Renal pelvis (tissue), 3 donors: ENCODE data around the gene OR13C4. TPM values are rescaled to one million over a fixed set of nuclear protein-coding genes. Genes with fewer than 3 reads are reported as not detected.

Source experiments
- polyA plus RNA-seq, 3 donors: library from polyadenylated mRNA; unstranded; fragments of 120-200 nt; gene quantifications; one replicate each; pipeline ENCODE4 v1.2.1, GENCODE V29; 2013; ENCODE audit not compliant: insufficient read length in 3 of 3

The OR13C4 gene
- polyA plus RNA-seq, 3 donors = not detected

Other genes starting within 250 kb of the OR13C4 start
- not detected for gene OR13F1, start 22.9 kb downstream of the OR13C4 start, polyA plus RNA-seq
- not detected for gene OR13C3, start 9.6 kb upstream of the OR13C4 start, polyA plus RNA-seq
- gene OR13C8, start 42.0 kb upstream of the OR13C4 start, polyA plus RNA-seq = not detected
- gene OR13C5, start 72.2 kb upstream of the OR13C4 start, polyA plus RNA-seq = not detected
- under 1 TPM in 1 of 3 donors, not detected in 2; 0.09 TPM for gene OR13C2, start 78.4 kb upstream of the OR13C4 start, polyA plus RNA-seq
- not detected for gene OR13C9, start 91.0 kb upstream of the OR13C4 start, polyA plus RNA-seq
- not detected for gene OR13D1, start 167.3 kb upstream of the OR13C4 start, polyA plus RNA-seq
- 10 to 100 TPM; 45.6 to 51.4 (median 50.8) TPM for gene NIPSNAP3A, start 220.5 kb upstream of the OR13C4 start, polyA plus RNA-seq
- 10 to 100 TPM in 2 of 3 donors, 1 to 10 TPM in 1; 8.8 to 15.2 (median 14.9) TPM for gene NIPSNAP3B, start 236.9 kb upstream of the OR13C4 start, polyA plus RNA-seq